Karpas-422 (cell line): ENCODE data around the gene GBE1. TPM values are rescaled to one million over a fixed set of nuclear protein-coding genes. Genes with fewer than 3 reads are reported as not detected.
"Not testable (repeated sequence)": the region's sequence is repeated elsewhere in the genome, so short reads cannot be mapped to it uniquely, and the experiment has no call there.

Source experiments
- DNase-seq: peaks from one replicate; pipeline ENCODE4 v3.0.0-alpha.2; 2015
- H2AFZ ChIP-seq: fragments of 200-600 bp; sonication (generic); 2 replicates; pipeline ENCODE4 v1.6.1; 2014; ENCODE audit warnings: antibody characterized with exemption, low read length, mixed read lengths
- H3K27ac ChIP-seq: fragments of 200-600 bp; sonication (generic); 2 replicates; pipeline ENCODE4 v1.5.1; 2014; ENCODE audit warnings: mild to moderate bottlenecking, low read length, moderate library complexity
- H3K27me3 ChIP-seq: fragments of 200-600 bp; sonication (generic); 2 replicates; pipeline ENCODE4 v1.6.1; 2014; ENCODE audit warnings: low read length, mixed read lengths
- H3K36me3 ChIP-seq: fragments of 200-600 bp; sonication (generic); 2 replicates; pipeline ENCODE4 v1.6.1; 2014; ENCODE audit warnings: low read length, mixed read lengths; ENCODE audit not compliant: insufficient read depth
- H3K4me1 ChIP-seq: fragments of 200-600 bp; sonication (generic); 2 replicates; pipeline ENCODE4 v1.6.1; 2014; ENCODE audit warnings: mild to moderate bottlenecking, low read length, mixed read lengths
- H3K4me2 ChIP-seq: fragments of 200-600 bp; sonication (generic); 2 replicates; pipeline ENCODE4 v1.6.1; 2014; ENCODE audit warnings: low read length, low read depth, mild to moderate bottlenecking; ENCODE audit not compliant: poor library complexity, severe bottlenecking
- H3K4me3 ChIP-seq: fragments of 200-600 bp; sonication (generic); 2 replicates; pipeline ENCODE4 v1.5.1; 2014; ENCODE audit warnings: mild to moderate bottlenecking, antibody characterized with exemption, low read length, mixed read lengths
- H3K79me2 ChIP-seq: fragments of 200-600 bp; sonication (generic); 2 replicates; pipeline ENCODE4 v1.6.1; 2014; ENCODE audit warnings: mild to moderate bottlenecking, low read length, mixed read lengths
- H3K9ac ChIP-seq: fragments of 200-600 bp; sonication (generic); 2 replicates; pipeline ENCODE4 v1.6.0; 2014; ENCODE audit warnings: low read length
- H3K9me2 ChIP-seq: fragments of 200-600 bp; sonication (generic), shearing (Covaris generic); replicated peaks from 2 replicates; pipeline ENCODE4 v1.6.0; 2014; ENCODE audit warnings: mild to moderate bottlenecking, low read length, moderate library complexity; ENCODE audit not compliant: insufficient read depth
- H3K9me3 ChIP-seq: fragments of 300-700, 200-600 bp; sonication (generic); 2 replicates; pipeline ENCODE4 v1.6.1; 2014; ENCODE audit warnings: low read length, mixed read lengths
- H4K20me1 ChIP-seq: fragments of 200-600 bp; sonication (generic); 2 replicates; pipeline ENCODE4 v1.6.1; 2014; ENCODE audit warnings: mild to moderate bottlenecking, antibody characterized with exemption, low read length, low read depth; ENCODE audit not compliant: insufficient read depth
- total RNA-seq: library from RNA; depleted of rRNA; stranded (reverse); fragments of >200 nt; shearing (Covaris generic); gene quantifications from 2 replicates; pipeline ENCODE4 v1.2.3, GENCODE V29; 2014; ENCODE audit warnings: low replicate concordance

Gene GBE1
- total RNA-seq, 1 experiment from 2014 or later = 134 TPM

GRCh38 chr3:81502236-81502635 lies 259.2 kb downstream of the GBE1 start:
- no peaks in the 10 kb centered on the region for H3K9me2 ChIP-seq
- no peak overlapping the region for H3K4me2 ChIP-seq
- no peaks in the 10 kb centered on the region for H3K79me2 ChIP-seq
- no peaks in the 10 kb centered on the region for H4K20me1 ChIP-seq
- no peak overlapping the region for H3K4me3 ChIP-seq
- H3K36me3 ChIP-seq = 0 out of 2 replicates have a peak, but pooled peaks cover 3% of the 10 kb centered on the region
- H2AFZ ChIP-seq = no peak overlapping the region
- no peak overlapping the region for H3K9ac ChIP-seq
- DNase-seq = no peak
- H3K9me3 ChIP-seq = no peaks in the 10 kb centered on the region
- H3K27ac ChIP-seq = no peak overlapping the region
- H3K27me3 ChIP-seq = no peaks in the 10 kb centered on the region
- no peaks in the 10 kb centered on the region for H3K4me1 ChIP-seq

- Histone ChIP-seq H3K4me3 (no peak overlapping the region), H3K27ac (no peak overlapping the region), H4K20me1 (no peaks in the 10 kb centered on the region), H2AFZ (no peak overlapping the region), H3K4me2 (no peak overlapping the region), H3K79me2 (no peaks in the 10 kb centered on the region), H3K36me3 (0 out of 2 replicates have a peak, but pooled peaks cover 3% of the 10 kb centered on the region), H3K27me3 (no peaks in the 10 kb centered on the region), H3K4me1 (no peaks in the 10 kb centered on the region), H3K9me2 (no peaks in the 10 kb centered on the region), H3K9ac (no peak overlapping the region), H3K9me3 (no peaks in the 10 kb centered on the region)
- no peak for DNase-seq
Observed at GRCh38 chr3:81500039-81500438, 261.4 kb downstream of the GBE1 start.

DNA sequence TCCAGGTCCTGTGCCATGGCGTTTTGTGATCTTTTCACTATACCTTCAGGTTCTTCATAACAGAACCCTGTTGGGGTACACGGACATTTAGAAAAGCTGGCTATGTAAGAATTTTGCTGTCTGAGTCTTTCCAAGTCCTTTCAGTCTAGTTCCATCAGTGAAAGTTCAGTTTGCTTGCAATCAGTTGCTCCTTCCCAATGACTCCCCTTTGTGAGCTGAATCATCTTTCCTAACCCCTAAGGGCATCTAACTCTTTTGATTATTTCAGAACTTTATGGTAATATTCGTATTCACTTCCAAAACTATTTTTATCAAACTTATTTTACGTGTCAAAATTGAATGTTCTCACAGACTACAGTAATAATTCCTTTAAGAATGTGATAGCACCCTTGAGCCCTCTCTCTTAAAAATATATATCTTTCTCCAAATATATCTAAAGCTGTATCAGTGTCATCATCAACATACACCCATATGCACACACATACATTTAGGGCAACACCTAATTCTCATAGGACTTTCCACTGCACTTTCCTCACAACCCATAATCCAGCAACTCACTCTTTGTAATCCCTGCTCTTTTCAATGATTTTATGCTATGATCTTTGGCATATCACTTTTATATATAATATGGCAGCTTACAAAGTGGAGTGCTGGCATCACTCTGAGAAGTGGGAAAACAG lies 263.7 kb downstream of the GBE1 start:
- Histone ChIP-seq H3K9me3 (no peaks in the 10 kb centered on the region), H3K9me2 (no peaks in the 10 kb centered on the region), H3K79me2 (no peaks in the 10 kb centered on the region), H3K27ac (no peak overlapping the region), H3K9ac (no peak overlapping the region), H2AFZ (no peak overlapping the region), H4K20me1 (no peaks in the 10 kb centered on the region), H3K4me2 (no peak overlapping the region), H3K4me1 (no peaks in the 10 kb centered on the region), H3K4me3 (no peak overlapping the region), H3K27me3 (no peaks in the 10 kb centered on the region), H3K36me3 (0 out of 2 replicates have a peak, but pooled peaks cover 2% of the 10 kb centered on the region)
- DNase-seq = no peak

GRCh38 chr3:81496407-81497104 lies 264.9 kb downstream of the GBE1 start:
- H3K27ac ChIP-seq = no peak overlapping the region
- H3K4me1 ChIP-seq = no peaks in the 10 kb centered on the region
- H3K4me2 ChIP-seq = no peak overlapping the region
- no peak for DNase-seq
- no peak overlapping the region for H2AFZ ChIP-seq
- no peaks in the 10 kb centered on the region for H3K27me3 ChIP-seq
- H3K79me2 ChIP-seq = no peaks in the 10 kb centered on the region
- no peak overlapping the region for H3K9ac ChIP-seq
- H3K4me3 ChIP-seq = no peak overlapping the region
- no peaks in the 10 kb centered on the region for H3K36me3 ChIP-seq
- no peaks in the 10 kb centered on the region for H4K20me1 ChIP-seq
- no peaks in the 10 kb centered on the region for H3K9me2 ChIP-seq
- no peaks in the 10 kb centered on the region for H3K9me3 ChIP-seq

GRCh38 chr3:81492471-81492870 lies 269.0 kb downstream of the GBE1 start:
- H3K9ac ChIP-seq, H4K20me1 ChIP-seq: not testable (repeated sequence)

DNA sequence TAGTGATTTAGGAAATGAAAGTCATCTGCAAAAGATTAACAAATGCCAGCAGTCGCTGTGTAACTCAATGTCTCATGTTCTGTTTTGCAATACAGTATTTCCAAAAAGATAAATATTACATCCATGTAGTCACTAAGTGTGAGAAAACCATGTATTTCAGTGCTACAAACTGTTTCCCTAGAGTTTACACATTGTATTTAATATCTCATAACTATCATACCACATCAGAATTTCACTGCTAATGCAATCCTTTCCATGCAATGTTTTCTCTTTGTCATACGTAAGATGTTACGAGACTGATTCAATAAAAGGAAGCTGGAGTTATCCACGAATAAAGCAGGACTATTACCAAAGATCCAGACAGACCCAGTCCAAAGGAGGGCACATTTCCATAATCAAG lies 269.4 kb downstream of the GBE1 start:
- DNase-seq = no peak
- Histone ChIP-seq H3K4me1 (no peaks in the 10 kb centered on the region), H3K27ac (no peak overlapping the region), H3K79me2 (no peaks in the 10 kb centered on the region), H3K4me2 (no peak overlapping the region), H3K9me3 (no peaks in the 10 kb centered on the region), H3K9ac (no peak overlapping the region), H3K36me3 (0 out of 2 replicates have a peak, but pooled peaks cover 4% of the 10 kb centered on the region), H3K27me3 (no peaks in the 10 kb centered on the region), H4K20me1 (no peaks in the 10 kb centered on the region), H3K4me3 (no peak overlapping the region), H2AFZ (no peak overlapping the region), H3K9me2 (no peaks in the 10 kb centered on the region)

More at GRCh38 chr3:81492471-81492870, 269.0 kb downstream of the GBE1 start:
- H2AFZ ChIP-seq, H3K4me1 ChIP-seq, H3K36me3 ChIP-seq, H3K4me2 ChIP-seq, H3K9me3 ChIP-seq, H3K9me2 ChIP-seq, H3K4me3 ChIP-seq, H3K27ac ChIP-seq, DNase-seq, H3K27me3 ChIP-seq, H3K79me2 ChIP-seq: not testable (repeated sequence)

DNA sequence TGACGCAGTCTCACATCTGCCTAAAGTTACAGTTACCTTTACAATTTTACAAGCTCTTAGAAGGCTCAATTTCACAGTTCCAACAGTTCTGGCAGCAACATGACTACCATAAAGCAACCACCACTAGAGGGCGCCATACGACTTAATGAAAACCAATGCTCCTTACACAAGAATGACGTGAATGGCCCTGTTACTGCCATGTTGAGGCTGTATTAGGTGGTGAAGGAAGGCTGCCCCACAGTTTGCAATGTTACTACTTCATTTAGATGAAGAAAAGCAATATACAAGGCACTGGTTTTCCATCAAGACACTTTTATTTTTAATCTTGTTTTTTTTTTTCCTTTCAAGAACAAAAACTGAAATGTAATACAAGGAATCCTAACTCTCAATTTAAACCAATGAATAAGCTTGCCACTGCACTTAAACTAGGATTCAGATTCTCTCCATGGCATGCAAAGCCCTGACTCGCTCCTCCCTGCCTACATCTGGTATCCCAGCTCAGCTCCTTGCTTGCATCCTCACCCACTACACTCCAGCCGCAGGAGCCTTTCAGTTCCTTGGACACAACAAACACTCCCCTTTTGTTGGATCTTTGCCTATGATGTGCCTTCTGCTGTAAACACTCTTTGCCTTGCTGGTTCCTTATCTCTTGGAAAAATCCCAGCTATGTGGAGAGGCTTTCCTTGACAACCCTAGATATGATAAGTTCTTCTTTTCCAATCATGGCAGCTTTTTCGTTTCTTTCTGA lies 270.7 kb downstream of the GBE1 start:
- DNase-seq = peak; percentile 96
- no peaks in the 10 kb centered on the region for H4K20me1 ChIP-seq
- peaks cover 5% of the 10 kb centered on the region for H3K4me1 ChIP-seq
- 0 out of 2 replicates have a peak, but pooled peaks cover 4% of the 10 kb centered on the region for H3K36me3 ChIP-seq
- no peak overlapping the region for H3K4me2 ChIP-seq
- H3K4me3 ChIP-seq = no peak overlapping the region
- H3K27ac ChIP-seq = no peak overlapping the region
- no peak overlapping the region for H3K9ac ChIP-seq
- H3K79me2 ChIP-seq = no peaks in the 10 kb centered on the region
- H2AFZ ChIP-seq = peak overlapping the region; percentile 57; the same call in 1 of the 2 replicates
- no peaks in the 10 kb centered on the region for H3K27me3 ChIP-seq
- H3K9me2 ChIP-seq = no peaks in the 10 kb centered on the region
- no peaks in the 10 kb centered on the region for H3K9me3 ChIP-seq

DNA sequence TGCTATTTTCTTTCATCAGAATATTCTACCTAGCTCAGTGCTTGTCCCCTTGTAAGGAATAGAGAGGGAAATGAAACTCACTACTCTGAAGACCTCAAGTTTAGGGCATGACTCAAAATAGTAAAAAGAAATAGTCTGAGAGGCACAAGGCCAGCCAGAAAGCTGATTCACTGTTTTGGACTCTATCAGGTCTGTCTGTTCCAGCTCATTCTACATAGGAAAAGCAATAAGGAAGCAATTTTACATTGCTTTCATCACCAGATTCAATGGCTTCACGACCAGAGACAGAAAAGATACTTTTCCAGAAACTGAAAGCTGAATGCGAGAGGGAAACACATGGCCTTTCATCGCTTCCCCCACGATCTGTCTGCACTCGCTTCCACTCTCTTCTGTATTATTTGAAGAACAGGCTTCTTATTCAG lies 276.0 kb downstream of the GBE1 start:
- H3K4me1 ChIP-seq = peaks cover 11% of the 10 kb centered on the region
- no peaks in the 10 kb centered on the region for H3K27me3 ChIP-seq
- H3K36me3 ChIP-seq = 0 out of 2 replicates have a peak, but pooled peaks cover 4% of the 10 kb centered on the region
- H3K79me2 ChIP-seq = no peaks in the 10 kb centered on the region
- H3K4me3 ChIP-seq = no peak overlapping the region
- H4K20me1 ChIP-seq = no peaks in the 10 kb centered on the region
- H3K4me2 ChIP-seq = peak overlapping the region; percentile 30
- H3K9me2 ChIP-seq = no peaks in the 10 kb centered on the region
- DNase-seq = peak; percentile 51
- H3K9me3 ChIP-seq = no peaks in the 10 kb centered on the region
- no peak overlapping the region for H2AFZ ChIP-seq
- H3K9ac ChIP-seq = no peak overlapping the region
- peak overlapping the region; percentile 27; the same call in 1 of the 2 replicates for H3K27ac ChIP-seq
